ENCODE data around the gene RBM12.

RBM12 gene

GRCh38 chr20:35653430-35653734 is 11.3 kb downstream of the RBM12 start:
- no peak for DNase-seq

DNA sequence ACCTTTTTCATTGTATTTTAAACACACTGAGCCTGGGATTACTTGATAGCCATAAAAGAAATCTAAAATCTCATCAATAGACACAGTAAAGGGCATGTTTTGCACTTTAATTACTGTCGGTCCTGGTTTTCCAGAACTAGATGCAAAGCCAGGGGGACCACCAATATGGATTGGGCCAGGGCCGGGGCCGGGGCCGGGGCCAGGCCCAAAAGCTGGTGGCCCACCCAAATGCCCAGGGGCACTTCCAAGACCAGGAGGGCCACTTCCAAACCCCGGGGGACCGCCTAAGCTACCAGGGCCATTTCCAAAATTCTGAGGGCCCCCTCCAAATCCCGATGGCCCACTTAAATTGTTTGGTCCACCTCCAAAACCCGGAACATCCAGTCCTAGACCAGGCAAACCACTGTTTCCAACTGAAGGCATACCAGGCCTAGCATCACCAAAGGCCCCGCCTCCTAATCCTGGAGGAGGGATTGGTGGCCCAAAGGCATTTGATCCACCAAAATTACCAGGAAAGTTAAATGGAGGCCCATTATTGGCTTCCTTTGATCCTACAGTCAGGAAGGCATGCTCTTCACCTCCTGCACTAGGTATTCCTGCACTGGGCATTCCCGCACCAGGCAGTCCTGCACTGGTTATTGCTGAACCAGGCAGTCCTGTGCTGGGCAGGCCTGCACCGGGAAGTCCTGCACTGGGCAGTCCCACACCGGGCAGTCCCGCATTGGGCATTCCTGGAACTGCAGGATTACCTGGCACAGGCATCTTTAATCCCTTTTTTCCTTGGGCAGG is 11.9 kb downstream of the RBM12 start:
- no peak for DNase-seq

DNA sequence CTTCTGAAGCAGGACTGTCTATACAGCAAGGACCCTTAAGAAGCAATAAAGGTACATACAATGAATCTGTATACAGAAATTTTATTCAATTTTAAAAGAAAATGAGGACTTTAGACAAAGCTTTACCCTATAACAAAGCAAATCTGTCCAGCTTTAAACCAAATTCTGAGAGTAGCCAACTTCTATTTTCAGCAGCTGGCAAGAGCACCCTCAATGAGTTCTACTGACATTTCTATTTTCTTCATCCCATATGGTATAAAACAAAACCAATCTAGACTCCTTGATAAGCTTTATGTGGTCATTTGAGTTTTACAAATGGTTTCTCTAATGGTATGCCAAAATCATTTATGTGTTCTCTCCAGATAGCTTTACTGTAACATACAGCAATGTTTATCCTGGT is 12.7 kb downstream of the RBM12 start:
- no peak for DNase-seq

GRCh38 chr20:35650632-35651031 is 14.1 kb downstream of the RBM12 start:
- no peak for DNase-seq

GRCh38 chr20:35648836-35649235 is 15.9 kb downstream of the RBM12 start:
- no peak for DNase-seq

DNA sequence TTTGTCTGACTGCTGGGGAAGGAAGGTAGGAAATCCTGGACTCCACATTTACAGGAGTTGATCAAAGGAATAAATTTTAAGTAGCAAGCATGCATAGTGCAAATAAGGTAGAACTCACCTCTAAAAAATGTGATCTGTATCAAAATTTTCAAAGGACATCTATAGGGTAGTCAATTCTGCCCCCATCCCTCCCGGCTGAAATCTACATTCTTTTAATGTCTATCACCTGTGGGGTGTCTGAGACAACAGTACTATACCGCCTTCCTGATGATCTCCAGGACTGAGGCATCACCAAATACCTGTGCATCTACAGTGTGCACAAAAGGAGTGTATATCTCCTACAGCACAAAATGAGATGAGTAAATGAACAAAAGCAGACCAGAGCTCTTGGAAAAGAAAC is 19.9 kb downstream of the RBM12 start:
- no peak for DNase-seq

DNA sequence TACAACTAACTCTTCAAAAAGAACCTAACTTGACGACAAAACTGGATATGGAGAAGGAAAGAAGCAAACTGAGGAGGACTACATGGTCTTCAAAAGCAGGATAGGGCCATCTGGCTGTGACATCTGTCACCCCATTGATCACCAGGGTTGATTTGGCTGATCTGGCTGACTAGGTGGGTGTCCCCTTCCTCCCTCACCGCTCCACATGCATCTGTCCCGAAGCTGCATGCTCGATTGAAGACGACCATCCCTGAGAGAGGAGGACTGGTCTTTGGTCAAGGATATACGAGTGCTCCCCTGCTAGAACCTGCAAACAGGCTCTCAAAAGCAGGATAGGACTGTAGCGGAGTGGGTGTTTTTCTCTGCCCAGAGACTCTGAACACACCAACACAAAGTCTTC is 21.7 kb downstream of the RBM12 start:
- DNase-seq, result peak; percentile 32

- DNase-seq, result no peak
Measured at GRCh38 chr20:35641743-35642142, 23.0 kb downstream of the RBM12 start.

DNA sequence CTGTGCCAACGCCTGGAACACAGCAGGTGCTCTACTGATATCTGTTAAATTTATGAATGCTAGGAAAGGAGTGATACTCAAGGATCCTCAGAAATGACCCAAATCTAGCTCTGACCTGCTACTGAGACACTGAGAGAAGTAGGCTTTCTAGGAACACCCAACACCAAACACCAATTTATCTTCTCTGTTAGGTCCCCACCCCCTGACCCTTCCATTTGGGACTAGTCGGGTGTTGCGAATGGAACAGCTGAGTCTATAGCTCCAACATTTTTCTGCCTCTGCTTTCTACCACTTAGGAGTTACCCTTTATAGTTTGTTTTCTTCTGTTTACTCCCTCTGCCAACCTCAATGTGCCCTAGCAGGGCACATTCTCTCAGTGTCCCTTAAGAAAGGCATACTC is 24.0 kb downstream of the RBM12 start:
- no peak for DNase-seq

DNA sequence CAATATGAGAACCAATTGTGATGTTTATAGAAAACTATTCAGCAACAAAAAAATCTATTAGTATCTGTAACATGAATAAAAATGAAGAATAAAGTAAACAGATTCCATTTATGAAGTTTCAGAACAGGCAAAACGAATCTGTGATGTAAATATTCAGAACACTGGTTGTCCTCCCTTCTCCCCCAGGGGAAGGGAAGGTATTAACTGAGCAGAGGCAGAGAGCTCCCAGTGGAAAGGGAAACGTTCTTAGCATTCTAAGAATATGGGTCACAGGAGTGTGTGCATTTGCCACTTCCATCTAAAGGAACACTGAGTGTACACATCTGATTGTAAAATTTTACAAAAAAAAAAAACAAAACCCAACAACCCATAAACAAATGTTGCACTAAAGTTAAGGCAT is 25.9 kb downstream of the RBM12 start:
- DNase-seq, result no peak

- DNase-seq, result no peak
Measured at GRCh38 chr20:35637276-35637675, 27.4 kb downstream of the RBM12 start.

DNA sequence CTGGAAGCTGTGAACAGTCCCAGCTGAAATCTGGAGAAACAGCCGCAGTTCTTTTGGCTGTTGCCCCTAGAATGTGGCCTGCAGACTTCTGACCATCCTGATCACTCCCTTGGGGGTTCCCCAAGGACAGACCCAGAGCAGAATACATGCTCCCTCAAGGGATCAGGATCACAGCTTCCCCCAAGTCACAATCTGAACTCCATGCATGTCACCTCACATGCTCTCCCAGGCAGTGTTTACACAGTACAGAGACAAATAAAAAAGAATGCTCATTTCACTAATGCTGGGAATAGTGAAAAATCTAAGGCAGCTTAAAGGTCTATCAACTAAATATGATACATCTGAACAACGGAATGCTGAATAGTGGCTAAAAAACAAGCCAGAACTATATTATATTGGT is 28.6 kb downstream of the RBM12 start:
- DNase-seq, result no peak

- DNase-seq, result no peak
Measured at GRCh38 chr20:35635652-35636051, 29.0 kb downstream of the RBM12 start.

DNA sequence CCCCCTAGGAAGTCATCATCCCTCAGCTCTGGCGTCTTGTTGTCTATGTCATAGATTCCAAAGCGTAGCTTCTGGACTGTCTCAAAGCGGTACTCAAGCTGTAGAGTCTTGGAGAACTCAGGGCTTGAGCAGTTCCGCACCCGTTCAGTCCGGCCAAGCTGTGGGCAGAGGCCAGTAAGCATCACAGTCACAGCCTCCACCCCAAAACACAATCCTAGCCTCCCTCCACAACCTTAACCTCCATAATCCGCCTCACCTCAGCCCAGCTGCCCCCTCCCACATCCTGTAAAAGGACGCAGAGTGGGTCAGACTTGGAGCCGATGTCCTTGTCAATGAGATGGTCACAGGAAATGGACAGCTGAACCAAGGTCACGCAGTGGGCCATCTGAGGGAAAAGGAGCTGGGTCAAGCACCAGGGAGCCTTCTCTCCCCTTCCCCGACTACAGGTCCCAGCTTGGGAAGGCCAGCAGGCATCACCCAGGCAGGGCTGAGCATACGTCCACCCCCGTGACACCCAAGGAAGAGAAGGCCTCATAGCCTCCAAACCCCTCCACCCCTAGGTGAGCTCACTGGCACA is 32.1 kb downstream of the RBM12 start:
- no peak for DNase-seq

GRCh38 chr20:35630636-35631035 is 34.1 kb downstream of the RBM12 start:
- DNase-seq, result no peak

DNA sequence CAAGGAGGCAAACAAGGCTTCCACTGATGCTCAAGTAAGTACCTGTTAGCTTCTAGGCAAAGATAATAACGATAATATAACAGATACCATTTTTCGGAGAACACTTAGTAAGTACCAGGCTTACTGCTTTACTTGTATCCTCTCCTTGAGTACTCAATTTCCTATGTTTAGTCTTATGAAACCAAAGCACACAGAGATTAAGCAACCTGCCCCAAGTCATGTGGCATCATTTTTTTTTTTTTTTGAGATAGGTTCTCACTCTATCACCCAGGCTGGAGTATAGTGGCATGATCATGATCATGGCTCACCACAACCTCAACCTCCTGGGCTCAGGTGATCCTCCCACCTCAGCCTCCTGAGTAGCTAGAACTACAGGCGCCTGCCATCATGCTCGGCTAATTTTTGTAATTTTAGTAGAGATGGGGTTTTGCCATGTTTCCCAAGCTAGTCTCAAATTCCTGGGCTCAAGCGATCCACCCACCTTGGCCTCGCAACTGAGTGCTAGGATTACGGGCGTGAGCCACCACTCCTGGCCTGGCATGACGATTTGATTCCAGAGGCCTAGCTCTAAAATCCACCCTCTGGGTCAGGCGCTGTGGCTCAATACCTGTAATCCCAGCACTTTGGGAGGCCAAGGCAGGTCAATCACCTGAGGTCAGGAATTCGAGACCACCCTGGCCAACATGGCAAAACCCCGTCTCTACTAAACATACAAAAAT is 35.1 kb downstream of the RBM12 start:
- no peak for DNase-seq

GRCh38 chr20:35627121-35627520 is 37.6 kb downstream of the RBM12 start:
- no peak for DNase-seq

- no peak for DNase-seq
Measured at GRCh38 chr20:35626386-35627001, 38.2 kb downstream of the RBM12 start.

DNA sequence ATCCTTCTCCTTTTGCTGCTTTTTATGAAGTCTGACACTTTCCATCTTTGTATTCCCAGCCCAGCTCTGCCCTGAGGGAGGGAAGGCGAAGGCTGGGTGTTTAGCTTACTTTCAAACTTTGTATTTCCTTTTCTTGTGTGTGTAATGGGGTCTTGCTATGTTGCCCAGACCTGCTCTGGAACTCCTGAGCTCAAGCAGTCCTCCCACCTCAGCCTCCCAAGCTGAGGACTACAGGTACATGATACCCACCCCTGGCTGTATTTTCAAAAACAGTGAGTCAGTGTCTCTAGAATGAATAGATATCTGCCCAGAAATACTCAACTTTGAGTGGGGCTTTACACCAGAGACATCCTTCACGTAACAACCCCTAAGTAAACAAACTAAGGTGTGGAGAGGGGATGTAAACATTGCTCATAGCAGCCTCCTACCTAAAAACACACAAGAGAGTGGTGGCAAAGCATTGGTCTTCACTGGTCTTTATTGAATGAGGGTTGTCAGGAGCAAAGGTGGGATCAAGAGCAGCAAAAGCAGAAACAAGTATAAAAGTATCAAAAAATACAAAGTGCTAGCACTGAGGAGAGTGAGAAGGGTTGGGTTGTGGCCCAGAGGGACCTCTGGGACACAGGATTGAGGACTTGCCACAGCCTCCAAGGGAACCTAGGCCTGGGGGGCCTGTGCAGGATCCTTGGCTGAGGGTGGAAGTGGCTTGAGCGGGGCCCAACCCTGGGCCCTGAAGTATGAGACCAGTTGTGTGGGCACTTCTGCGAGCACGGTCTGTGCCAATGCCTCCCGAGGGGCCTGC is 38.9 kb downstream of the RBM12 start:
- DNase-seq, result no peak

GRCh38 chr20:35621560-35621946 is 43.1 kb downstream of the RBM12 start:
- no peak for DNase-seq

- no peak for DNase-seq
Measured at GRCh38 chr20:35620818-35621559, 43.7 kb downstream of the RBM12 start.
